ENCODE results near the gene DAPK2.
"Not testable (repeated sequence)": the region's sequence is repeated elsewhere in the genome, so short reads cannot be mapped to it uniquely, and the experiment has no call there.

Gene DAPK2

DNA sequence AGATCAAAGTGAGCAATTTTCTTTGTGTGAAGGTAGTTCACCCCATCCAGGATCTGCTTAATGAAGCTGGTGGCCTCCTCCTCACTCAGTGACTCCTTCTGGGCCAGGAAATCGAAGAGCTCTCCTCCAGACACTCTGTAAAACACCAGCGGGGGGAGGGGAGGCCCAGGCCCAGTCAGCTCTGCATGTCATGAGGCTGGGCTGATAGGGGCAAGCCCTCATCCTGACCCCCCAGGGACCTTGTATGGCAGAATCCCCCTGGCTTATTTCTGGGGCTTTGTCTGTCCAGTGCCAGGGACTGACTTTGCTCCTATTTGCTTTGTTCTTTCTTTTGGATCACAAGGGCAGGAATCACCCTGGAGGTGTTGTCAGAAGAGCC is 74.9 kb downstream of the DAPK2 start:
- no peak for DNase-seq

DNA sequence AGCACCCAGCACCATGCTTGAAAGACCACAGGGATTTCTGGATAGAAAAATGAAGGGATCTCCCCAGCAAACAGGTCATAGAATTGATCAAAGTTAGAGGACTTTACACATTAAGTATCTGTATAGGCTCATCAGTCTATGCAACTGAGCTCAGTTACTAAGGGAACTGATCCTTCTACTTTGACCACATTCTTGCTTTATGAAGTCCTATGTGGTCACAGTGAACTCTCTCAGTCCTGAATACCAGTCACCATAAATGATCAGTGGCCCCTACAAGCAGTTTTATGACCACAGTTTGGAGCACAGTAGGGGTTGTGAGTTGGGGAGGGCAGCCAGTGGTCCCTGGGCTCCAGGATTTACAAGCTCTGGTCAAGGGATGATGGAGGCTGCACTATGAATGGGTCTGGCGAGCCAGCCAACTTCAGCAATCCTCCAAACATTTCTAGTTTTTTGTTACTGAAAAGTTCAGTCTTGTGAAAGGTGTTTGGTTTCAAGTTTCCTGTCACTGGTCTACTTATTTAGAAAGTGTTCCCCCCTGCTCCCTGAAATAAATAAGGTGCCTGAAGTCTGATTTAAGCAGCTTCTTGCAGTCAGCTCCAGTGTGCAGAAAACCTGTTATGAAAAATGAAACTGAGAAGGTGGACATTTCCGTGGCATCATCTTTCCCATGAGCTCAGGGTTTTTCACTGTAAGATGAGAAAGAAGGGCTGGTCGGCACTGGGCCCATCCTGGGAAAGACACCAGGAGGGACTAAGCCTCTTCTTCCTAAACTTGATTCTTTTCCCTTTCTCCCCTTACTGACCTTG is 75.5 kb downstream of the DAPK2 start:
- no peak for DNase-seq

DNA sequence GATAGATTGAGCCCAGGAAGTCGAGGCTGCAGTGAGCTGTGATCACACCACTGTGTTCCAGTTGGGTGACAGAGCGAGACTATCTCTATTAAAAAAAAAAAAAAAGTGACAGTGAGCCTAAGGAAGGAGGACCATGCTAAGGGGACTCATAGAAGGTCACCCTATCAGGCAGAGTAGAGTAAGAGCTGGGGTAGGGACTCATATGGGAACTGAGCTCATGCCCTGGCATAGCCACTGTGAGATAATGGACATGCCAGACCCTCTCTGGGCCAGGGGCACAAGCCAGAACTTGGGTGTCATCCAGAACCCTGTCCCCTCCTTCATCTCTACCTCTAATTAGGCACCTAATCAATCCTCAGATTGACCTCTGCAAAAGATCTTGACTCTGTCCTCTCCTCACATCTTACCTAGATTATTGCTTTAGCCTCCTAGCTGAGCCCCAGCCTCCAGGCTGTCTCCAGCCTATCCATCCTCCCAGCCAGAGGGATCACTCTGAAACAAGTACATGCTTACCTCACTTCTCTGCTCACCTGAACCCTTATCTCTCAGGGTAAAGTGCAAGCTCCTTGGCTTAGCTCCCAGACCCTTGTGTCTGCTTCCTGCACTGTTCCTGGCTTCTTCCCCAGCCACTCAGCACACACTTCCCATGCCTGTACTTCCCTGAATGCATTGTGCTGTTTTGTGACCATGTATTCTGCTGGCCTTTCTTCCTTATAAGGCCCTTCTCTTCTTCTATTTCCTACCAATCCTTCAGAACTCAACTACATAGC is 76.4 kb downstream of the DAPK2 start:
- no peak for DNase-seq

DNA sequence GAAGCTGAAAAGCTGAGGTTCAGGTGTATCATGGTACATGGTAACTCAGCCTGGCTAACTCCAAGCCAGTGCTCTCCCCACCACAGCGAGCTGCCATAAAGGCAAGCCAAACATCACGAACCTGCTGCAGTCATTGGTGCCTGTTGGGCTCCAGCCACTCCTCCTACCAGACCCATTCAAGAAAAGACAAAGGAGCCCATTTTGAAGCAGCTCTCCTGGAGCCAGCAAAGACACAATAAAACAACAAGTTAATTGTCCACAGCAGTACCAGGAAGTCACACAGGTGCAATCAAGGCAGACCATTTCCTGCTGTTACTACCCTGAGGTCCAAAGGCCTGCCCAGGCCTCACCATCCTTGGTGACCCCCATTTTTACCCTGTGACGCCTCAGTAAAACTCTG is 77.6 kb downstream of the DAPK2 start:
- DNase-seq, result peak; percentile 35

DNA sequence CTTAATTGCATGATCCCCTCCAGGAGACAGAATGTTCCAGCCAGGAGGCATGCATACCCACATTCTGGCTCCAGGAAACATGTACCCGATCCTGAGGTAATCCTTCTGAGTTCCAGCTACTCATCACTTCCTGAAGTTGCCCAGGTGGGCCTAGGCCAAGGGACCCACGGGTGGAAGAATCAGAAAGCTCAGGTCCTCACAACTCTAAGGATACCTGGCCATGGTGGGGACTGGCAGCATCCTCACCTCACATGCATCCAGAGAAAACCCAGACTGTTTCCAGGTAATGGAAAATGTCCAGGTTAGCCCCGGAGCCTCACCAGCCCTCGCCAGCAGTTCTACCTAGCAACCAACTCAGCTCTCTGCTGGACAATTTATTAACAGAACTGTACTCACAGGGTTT is 78.2 kb downstream of the DAPK2 start:
- no peak for DNase-seq

DNA sequence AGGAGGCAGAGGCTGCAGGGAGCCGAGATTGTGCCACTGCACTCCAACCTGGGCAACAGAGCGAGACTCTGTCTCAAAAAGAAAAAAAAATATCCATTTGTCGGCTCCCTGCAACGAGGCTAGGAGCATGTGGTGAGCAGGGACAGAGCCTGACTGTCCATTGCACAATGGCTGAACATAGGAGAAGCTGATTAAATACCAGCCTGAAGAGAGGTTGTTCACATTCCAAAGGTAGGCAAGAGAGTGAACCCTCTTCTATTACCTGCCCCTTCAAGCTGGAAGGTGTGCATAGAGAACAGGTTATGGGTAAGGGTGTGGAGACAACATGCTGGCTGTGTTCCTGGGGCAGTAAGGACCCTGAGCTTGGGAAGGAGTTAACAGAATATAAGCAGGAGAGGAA is 78.7 kb downstream of the DAPK2 start:
- no peak for DNase-seq

DNA sequence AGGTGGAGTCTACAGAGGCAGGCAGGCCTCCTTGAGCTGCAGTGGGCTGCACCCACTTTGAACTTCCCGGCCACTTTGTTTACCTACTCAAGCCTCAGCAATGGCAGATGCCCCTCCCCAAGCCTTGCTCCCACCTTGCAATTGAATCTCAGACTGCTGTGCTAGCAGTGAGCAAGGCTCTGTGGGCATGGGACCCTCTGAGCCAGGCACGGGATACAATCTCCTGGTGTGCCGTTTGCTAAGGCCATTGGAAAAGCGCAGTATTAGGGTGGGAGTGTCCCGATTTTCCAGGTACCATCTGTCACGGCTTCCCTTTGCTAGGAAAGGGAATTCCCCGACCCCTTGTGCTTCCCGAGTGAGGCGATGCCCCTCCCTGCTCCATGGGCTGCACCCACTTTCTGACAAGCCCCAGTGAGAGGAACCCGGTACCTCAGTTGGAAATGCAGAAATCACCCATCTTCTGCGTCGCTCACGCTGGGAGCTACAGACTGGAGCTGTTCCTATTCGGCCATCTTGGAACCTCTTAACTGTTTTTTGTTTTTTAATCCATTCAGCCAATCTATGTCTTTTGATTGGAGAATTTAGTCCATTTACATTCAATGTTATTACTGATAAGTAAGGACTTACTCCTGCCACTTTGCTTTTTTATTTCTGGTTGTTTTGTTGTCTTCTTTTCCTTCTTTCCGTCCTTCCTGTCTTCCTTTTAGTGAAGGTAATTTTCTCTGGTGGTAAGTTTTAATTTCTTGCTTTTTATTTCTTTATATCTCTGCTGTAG is 83.2 kb downstream of the DAPK2 start:
- DNase-seq, result not testable (repeated sequence)

DNA sequence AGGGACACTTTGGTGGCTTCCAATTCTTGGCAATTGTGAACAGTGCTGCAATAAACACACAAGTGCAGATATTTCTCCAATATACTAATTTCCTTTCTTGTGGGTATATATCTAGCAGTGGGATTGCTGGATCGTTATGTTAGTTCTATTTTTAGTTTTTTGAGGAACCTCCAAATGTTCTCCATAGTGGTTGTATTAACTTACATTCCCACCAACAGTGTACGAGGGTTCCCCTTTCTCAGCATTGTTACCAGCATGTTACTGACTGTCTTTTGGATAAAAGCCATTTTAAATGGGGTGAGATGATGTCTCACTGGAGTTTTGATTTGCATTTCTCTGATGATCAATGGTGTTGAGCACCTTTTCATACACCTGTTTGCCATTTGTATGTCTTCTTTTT is 92.8 kb downstream of the DAPK2 start:
- DNase-seq, result no peak

DNA sequence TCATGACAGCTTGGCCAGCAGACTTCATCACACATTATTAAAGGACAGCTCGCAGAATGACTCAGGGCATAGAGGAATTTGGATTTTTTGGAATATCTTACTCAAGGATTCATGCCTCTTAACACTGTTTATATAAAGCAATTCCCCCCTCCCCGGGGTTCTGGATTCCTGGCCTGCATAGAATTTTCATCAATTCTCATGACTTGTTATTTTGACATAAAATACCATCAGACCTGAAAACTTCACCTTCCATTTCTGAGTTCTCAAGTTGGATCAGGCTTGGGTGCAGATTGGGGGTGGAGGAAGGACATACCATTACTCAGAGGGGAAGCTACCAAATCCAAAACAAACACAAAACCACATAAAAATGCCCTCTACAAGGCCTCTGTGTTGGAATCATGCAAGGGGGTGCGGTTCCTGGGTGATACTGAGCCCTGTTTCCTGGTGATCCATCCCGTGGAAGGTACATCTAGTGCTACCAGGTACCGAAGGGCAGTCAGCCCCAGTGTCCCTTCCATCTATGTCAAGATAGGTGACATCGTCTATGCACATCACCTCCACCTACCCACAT is 95.3 kb downstream of the DAPK2 start:
- DNase-seq, result no peak

DNA sequence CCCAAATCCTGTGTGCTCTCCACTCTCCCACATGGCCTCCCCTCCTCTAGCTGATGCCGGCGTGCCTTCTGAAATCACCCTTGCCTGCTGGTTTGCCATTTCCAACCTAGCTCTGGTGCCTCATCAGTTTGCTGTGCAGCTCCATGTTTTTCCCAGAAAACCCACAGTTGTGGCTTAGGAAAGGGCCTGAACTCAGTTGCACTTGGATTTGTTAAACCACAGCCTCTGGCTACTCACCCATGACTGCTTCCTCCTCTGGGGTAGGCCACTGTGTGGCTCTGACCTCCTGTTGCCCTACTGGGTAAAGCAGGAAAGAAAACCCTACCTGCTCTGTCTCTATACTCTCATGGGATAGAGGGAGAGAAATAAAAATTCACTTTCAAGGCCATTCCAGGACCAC is 97.3 kb downstream of the DAPK2 start:
- no peak for DNase-seq

DNA sequence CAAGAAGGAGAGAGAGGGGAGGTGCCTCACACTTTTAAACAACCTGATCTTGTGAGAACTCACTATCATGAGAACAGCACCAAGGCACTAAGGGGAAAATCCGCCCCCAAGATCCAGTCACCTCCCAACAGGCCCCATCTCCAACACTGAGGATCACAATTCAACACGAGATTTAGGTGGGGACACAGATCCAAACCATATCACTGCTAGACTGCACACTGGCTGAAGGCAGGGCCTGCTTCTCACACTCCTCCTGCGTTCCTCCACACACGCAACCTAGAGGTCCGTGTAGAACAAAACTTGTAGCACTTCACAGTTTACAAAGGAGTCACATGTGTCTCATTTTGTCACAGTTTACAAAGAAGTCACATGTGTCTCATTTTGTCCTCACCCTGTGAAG is 97.8 kb downstream of the DAPK2 start:
- no peak for DNase-seq

DNA sequence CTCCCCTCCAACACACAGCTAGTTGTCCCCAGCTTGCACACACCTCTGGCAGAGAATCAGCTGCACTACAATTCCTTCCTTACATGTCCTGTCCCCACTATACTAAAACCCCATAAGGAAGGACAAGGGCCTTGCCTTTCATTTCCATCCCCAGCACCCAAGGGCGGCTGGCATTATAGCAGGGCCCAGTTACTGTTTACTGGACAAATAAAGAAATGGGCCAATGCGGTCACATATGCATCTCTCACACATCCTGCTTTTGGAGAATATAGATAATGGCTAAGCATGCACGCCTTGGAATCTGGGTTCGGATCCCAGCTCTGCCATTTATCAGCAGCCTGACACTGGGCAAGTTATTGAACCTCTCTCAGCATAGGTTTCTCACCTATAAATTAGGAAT is 99.1 kb downstream of the DAPK2 start:
- no peak for DNase-seq

DNA sequence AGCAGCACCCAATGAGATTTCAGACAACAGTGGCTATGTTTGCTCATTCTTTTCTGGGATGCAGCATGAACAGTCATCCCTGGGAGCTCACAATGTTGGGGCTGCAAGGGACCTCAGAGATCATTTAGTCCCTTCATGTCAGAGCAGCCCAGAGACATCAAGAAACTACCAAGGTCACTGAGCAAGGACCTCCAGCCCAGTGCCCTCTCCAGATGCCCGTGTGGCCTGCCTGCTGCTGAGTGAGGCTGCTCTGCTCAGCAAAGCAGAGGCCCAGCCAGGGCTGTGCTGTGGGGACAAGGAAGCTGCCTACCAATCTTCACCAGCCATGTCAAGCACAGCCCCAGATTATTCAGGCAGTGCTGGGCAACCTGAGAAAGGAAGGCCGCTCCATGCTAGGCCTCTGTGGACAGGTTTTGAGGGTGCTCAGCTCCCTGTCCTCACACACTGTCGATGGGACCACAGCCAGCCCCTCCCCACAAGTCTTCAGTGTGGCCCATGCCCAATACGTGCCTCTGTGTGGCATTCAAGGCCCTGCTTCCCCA is 99.7 kb downstream of the DAPK2 start:
- DNase-seq, result no peak

DNA sequence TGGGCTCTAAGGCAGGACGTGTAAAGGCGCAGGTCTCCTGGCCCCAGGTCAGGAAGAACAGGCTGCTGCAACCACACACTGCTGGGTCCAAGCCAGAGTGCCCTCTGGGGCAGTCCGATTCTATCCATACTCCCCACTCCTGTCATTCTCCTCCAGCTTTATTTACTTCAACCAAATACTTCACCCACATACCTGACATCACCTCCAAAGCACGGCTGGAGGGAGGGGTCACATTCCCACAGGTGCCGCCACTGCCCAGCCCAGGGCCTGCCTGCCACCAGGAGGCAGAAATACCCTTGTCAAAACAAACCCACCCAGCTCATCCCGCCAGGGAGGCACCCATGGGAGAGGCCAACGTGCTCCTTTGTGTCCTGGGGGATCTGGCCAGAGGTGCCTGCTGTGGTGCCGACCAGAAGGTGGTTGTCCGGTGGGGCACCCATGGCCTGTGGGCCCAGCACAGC is 100.4 kb downstream of the DAPK2 start:
- DNase-seq, result no peak

DNA sequence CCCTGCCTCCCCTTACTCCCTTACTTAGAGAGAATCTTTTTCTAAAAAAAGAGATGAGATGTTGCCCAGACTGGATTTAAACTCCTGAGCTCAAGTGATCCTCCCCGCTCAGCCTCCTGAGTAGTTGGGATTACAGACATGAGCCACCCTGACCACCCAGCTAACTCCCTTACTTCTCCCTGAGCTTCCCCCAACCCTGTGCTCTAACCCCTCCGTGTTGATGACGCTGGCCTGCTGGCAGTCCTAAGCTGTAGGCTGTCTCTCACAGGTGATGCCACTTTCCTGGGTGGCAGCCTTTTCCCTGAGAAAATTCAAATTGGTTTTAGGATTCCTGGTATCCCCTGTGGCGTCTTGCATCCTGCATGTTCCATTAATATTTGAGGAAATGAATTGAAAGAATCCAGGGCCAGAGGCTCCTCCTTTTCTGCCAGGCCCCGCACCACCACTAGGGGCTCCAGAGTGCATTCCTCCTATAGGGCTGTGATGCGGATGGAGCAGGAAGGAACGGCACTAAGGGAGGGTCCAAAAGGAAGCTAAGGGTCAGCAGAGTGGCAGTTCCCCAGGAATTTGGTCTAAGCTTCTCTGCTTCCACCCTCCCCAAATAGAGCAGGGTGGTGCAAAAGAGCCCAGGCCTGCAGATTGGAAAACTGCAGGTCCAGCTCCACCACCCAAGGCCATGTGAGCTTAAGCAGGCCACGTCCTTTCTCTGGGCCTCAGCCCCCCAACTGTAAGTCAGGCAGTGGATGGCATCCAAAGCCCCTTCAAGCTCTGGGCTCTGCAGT is 101.1 kb downstream of the DAPK2 start:
- DNase-seq, result peak; percentile 33

DNA sequence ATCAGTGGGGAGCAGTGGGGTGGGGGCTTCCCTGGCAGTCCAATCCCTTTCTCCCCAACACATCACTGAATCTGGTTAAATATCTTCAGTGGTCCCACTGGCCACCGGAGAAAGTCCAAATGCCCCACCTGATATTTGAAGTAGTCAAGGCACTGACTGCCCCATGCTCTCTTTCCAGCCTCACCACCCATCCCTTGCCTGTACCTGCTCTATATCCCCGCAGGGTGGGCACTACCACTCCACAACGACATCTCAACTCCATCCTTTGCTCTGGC is 101.7 kb downstream of the DAPK2 start:
- no peak for DNase-seq

DNA sequence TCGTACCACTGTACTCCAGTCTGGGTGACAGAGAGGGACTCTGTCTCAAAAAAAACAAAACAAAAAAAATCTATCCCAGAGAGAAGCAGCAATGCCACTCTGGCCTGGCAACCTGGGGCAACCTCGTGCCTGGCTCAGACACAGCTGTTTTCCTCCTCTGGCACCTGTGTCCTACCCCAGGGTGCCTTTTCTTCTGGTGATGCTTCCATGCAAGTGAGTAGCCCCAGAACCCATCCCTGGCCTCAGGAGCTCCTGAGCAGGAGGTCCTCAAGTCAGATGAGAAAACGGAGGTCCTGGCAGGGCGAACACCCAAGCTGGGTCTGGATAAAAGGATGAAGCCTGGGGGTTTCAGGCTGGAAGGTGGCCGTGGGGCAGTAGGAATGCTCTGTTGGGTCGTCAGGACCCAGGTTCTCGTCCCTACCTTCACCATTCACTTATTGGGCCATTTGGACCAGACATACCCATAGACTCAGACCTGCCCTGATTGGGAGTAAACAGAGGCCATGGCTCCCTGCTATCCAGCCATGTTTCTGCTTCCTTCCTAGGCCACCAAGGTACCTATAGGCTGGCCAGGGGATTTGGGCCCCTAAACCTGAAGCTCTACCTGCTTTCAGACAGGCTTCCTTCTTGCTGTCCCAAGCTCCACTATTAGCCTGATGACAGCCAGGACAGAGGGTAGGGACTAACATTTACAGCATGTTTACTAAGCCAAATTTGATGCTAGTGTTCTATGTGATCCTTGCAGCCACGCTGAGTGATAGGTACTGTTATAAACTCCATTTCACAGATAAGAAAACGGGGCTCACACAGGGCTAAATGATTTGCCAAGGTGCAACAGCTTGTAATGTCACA is 102.2 kb downstream of the DAPK2 start:
- DNase-seq, result no peak

DNA sequence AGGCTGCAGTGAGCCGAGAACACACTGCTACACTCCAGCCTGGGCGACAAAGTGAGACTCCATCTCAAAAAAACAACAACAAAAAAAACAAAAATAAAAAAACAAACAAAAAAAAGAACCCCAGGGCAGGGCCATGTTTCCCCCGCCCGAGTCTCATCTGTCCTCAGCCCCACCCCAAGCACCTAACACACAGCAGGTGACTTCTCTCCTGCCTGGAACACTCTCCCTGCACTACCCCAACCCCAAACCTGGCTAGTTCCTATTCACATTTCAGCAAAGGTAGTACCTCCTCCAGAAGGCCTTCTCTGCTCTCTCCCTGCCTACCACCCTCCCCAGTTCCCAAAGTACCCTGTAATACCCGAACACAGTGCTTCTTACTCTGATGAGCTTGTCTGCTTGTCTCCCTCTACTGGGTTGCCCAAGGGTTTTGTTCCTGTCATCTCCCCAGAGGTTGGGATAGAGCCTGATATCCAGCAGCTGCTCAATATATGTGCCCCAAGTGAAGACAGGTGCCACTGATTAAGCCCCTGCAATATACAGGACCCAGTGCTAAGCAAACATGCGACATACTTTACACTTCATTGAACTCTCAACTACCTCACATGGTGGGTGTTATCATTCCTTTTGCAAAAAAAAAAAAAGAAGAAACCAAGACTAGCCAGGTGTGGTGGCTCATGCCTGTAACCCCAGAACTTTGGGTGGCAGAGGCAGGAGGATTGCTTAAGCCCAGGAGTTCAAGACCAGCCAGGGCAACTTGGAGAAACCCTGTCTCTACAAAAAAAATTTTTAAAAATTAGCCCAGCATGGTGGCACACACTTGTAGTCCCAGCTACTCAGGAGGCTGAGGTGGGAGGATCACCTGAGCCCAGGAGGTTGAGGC is 103.6 kb downstream of the DAPK2 start:
- DNase-seq, result peak; percentile 2

DNA sequence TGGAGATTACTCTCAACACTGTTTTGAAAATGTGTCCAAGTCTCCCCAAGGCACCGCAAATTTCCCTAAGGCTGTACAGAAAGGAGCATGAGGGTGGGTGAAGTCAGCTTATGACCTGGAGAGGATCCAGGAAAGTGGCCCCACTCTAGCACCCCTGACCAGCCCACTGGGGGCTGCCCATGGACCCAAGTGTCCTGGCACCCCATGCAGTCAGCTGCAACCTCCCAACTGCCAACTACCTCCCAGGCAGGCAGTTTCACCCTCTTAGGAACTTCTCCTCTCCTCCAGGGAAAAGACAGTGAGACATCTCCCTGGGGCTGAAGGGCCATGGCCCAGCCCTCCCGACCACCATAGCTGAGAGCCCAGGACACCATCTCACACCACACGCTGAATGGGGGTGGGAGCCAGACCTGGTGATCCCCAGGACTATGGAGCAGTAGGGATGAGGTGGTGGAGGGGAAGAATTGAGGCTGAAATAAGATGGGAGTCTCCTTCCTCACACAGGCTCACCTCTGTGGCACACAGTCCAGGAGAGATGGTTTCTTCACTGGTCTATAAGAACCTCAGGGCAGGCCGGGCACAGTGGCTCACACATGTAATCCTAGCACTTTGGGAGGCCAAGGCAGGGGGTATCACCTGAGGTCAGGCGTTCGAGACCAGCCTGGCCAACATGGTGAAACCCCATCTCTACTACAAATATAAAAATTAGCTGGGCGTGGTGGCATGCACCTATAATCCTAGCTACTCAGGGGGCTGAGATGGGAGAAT is 104.4 kb downstream of the DAPK2 start:
- no peak for DNase-seq

Measured in COR-L47 (cell line).